ENCODE measurements around the gene STXBP1.
"Not testable (repeated sequence)": the region's sequence is repeated elsewhere in the genome, so short reads cannot be mapped to it uniquely, and the experiment has no call there.

Gene STXBP1

DNA sequence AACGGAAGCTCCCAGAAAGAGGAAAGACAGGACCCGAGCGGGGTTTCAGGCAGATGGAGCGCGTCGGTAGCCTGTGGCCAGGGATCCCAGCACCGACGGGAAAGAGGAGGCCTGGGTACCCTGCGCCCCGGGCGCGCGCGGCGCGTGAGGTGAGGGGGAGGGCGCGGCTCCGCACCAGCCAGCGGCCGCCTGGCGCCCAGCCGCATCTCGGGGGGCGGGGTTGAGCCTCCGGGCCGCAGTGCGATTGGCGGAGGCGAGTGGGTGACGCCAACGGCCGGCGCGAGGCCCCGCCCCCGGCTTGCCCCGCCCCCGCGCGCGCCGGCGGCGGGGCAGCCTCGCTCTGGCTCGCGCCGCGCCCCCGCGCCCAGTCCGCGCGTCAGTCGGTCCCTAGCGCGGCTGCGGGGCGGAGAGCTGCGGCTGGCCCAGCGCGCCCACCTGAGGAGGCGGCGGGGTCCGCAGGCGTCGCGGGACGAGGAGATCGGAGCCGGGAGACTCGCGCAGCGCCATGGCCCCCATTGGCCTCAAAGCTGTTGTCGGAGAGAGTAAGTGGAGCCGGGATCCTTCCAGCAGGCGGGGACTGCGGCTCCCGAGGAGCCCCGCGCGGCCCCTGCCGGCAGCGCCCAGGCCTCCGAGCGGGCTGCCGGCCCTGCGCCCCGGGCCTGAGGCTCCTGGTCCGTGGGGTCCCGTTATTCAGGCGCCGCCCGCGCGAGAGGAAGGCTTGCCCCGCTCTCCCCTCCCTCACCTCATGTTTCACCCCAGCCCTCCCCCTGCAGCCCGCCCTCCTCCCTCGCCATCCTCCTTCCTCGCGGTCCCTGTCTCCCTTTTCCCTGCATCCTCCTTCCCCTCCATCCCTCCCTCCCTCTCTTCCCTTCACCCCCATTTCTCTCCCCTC is at the start of gene STXBP1:
STXBP1 (plus strand) TSS at position 379 of the 892 bp plus-strand sequence; CDS start at position 506, 127 bp downstream.
- peak; percentile 80 for DNase-seq

DNA sequence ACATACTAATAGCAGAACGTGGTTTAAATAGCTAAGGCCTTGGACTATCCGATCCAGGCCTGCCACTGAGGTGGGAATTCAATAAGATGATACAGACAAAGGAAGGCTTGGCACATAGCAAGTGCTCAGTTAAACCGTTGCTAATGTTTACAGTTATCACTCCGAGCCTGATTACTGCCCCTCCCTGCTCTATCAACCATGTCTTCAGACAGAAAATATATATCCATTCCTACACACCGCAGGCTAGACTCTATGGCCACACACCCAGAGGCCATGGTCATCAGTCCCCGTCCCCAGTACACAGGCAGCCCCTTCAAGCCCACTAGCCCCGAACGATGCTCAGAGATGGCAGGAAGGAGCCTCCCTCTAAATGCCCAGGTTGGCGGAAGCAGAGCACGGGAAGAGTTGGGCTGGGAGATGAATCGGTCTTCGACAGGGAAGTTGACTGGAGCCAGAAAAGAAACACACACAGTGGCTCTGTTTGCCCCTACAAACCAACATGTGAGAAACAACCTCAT is 49.7 kb upstream of the STXBP1 start:
- DNase-seq: no peak

DNA sequence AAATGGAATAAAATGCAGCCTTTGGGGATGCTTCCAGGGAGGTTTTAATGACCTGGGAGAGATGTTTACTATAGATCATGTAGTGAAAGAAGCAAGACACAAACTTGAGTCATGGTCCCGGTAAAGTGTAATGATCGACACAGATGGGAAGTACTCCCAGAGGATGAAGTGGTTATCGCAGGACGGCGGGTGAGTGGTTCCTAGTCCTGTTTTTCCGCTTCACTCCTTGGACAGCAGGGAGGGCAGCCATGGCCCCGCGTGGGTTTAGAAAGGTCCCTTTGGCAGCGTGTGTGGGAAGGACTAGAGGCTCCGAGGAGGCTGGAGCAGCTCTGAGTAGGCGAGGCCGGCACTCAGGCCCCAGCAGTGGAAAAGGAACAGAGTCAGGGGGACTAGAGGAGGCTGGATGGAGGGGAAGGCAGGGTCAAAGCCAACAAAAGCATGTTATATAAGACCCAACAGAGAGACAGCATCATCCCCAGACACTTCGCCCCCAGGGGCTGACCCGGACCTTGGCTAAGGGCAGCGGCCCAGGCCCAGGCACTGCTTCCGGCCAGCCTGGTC is 49.2 kb upstream of the STXBP1 start:
- peak; percentile 69 for DNase-seq

DNA sequence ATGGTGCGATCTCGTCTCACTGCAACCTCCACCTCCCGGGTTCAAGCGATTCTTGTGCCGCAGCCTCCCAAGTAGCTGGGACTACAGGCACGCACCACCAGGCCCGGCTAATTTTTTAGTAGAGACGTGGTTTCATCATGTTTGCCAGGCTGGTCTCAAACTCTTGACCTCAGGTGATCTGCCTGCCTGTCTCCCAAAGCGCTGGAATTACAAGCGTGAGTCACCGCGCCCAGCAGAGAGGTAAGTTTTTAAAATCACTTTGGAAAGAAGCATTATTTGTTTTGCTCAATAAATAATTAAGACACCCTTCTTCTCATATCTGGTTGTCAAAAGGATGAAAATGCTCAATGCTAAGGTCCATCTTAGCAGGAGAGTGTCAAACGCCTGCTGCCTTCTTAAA is 48.5 kb upstream of the STXBP1 start:
- DNase-seq: no peak

DNA sequence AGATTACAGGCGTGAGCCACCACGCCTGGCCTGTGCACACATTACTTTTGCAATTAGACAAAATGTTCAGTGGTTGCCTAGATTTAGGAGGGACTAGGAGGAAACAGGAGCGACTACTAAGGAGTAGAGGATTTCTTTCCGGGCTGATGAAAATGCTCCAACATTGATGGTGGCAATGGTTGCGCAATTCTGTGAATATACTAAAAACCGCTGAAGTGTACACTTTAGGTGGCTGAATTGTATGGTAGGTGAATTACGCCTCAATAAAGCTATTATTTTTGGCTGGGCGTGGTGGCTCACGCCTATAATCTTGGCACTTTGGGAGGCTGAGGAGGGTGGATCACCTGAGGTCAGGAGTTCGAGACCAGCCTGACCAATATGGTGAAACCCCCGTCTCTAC is 46.8 kb upstream of the STXBP1 start:
- DNase-seq: no peak

DNA sequence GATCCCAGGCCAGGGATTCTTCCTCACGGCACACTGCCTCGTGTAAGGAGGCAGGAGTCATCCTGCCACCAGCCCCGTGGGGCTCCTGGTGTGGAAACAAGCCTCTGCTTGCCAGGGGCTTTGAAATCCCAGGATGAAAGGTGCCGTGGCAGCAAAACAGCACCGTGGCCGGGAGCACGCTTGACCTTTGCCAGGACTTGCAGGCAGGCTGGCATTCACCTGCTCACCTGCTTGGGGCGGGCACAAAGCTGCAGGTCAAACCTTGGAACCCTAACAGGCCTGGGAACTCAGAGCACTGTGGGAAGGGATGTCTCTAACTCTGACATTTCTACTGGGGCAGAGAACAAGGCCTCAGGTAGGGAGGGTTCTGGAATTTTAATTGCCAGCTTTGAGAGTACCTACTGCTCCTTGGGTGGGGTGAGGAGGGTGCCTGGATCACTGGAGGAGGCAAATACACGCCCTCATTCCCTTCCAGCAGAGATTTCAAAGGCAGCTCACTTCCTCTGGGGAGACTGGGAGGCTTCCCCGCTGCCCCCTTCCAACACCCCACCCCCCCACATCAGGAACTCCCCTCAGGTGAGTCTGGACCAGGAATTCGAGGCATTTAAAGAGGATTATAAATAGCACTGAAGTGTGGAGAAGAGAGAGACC is 45.6 kb upstream of the STXBP1 start:
- no peak for DNase-seq

DNA sequence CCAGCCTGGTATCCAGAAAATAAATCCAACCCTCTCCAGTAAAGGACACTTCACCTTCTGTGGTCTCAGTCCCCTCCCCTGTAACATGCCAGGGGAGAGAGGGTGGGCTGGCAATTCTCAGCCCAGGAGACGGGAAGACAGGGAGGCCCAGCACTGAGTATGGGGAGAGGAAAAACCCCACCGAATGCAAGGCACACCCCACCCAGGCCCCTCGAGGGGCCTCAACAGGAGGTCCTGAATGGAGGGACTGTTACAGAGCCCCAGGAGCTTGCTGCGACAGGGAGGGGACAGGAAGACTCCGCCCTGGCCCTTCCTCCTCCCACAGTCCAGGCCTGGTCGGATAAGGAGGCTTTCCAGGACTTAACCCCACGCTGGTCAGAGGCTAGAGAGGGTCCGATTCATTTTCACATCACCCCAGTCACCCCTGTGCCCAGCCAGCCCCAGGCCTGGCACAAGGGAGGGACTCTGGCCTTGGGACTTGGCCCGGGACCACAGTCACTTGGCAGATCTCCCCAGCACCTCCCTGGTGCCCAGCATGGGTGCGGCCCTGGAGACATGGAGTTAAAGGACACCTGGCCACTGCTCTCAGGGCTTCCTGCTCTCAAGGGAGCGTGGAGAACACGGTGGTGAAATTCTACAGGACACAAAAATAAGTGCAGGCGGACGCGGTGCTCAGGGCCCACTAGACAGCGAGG is 44.9 kb upstream of the STXBP1 start:
- DNase-seq: no peak

DNA sequence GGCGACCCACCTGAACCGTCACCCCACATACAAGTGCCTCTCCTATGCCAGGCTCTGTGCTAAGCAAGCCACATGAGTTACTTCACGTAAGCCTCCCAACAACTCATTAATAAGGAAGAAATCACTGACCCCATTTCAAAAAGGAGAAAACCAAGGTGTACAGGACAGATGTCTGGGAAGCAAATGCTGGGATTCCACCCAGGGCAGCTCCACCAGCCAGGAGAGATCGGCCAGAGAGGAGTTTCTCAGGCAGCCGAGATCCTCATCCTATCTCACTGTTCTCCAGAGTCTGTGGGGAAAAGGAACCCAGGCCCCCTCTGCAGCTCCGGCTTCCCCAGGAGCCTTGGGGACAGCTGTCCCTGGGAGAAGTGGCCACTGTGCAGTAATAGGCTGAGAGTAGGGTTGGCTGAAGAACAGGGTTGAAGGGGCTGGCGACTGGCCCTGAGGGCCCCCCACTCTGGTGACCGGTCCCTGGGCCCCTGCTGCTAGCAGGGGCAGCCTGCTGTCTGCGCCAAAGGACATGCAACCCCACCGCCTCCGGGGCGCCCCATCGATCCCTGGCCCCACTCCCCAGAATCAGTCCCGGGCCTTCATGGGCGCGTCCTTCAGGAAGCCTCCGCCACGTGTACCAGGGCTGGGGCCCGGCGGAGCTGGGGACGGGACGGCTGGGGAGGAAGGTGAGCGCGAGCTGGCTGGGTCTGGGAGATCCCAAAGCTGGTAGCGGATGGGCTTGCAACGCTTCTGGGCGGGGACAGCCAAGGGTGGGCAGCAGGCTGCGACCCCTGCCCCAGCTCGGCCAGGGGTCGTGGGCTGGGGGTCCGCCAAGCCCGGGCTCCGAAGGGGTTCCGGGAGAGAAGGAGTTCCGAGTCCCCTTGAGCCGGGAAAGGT is 44.1 kb upstream of the STXBP1 start:
- DNase-seq: no peak

DNA sequence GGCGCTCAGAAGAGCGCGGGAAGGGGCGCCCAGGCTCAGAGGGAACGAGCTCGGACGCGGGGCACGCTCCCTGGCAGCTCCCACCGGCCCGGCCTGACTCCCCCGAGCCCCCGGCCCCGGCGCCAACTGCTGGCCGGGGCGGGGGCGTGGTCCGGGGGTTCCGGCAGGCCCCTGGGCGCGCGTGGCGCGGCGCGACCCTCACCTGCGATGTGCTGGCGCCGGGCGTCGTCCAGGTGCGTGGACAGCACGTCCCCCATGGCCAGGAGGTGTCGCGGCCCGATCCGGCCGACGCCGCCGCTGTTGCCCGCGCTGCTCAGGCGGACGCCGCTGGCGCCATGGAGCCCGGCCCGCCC is 43.5 kb upstream of the STXBP1 start:
- DNase-seq: no peak

DNA sequence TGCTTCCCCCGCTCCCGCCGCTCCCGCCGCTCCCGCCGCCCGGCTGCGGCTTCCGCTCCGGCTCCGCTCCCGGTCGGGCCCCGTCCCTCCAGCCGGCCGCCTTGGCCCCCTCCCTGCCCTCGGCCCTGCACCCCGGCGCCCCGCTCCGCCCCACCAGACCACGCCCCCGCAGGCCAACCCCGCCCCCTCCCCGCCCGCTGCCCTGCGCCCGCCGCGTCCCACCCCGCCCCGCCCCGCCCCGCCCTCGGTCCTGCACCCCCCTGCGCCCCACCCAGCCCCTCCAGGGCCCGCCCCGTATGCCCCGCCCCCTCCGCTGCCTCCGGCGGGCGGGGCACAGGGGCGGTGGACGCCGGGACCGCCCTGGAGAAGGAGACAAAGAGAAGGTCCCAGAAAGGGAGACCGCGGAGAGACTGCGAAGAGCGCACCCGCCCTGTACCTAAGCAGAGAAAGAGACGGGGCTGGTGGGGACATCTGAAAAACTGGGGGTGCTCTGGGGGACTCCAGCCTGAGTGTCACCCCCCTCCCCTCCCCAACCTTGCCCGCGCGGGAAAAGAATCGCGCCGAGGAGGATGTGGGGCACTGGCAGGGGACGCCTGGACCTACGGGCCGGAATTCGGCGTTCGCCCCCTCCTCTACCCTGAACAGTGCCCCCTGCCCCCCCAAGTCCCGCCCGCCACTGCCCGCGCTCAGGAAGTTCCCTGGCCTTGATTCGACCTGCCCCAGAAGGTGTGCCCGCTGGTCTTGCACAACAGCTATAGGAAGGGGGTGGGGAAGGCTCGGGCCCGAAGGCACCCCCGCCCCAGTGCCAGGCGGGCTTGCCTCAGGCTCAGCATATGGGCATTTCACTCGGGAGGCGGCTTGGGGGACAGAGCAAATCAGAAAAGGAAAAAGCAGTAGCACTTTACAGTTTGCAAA is 42.8 kb upstream of the STXBP1 start:
- DNase-seq: peak; percentile 92

DNA sequence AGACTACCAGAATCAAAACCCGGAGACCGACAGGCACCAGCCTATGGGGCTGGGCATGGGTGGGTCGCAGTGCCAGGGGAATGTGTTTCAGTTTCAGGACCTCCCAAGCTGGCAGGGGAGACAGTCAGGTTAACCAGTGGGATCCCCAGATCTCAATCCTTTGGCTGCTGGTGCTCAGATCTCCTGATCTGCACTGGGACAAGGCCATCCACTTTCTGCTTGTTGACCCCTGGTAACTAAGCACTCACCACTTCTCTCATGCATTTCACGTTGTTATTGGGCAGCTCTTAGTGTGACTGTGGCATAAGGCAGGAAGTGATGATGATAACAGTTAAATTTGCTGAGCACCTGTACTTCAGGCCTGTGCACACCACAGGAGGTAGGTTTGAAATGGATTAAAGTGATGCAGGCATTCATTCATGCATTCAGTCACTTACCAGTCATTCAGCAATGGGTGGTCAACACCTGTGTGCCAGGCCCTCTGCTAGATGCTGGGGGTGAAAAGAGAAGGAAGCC is 42.1 kb upstream of the STXBP1 start:
- DNase-seq: no peak

DNA sequence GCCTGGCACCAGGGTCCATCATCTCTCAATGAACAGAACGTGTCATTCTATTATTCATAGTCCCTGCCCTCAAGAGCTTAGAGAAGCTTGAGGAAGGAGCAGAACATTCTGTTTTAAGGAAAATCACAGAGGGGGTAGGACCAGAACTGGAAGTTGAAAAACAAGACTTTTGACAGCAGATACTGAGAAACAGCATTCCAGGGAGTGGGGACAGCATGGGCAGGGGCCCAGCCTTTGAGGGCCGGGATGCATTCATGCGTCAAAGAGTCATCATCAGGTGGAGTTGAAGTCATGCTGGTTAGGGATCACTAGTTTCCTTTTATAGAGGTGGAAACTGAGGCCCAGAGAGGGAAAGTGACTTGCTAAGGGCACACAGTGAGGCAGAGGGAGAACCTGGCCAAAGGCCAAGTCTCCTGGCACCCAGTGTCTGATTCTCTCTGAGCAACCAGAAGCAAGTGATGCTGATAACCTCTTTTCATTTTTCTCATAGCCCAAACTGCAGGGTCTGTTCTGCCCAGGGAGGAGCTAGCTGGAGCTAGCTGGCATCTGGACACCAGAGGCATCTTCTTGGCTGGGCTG is 41.5 kb upstream of the STXBP1 start:
- no peak for DNase-seq

DNA sequence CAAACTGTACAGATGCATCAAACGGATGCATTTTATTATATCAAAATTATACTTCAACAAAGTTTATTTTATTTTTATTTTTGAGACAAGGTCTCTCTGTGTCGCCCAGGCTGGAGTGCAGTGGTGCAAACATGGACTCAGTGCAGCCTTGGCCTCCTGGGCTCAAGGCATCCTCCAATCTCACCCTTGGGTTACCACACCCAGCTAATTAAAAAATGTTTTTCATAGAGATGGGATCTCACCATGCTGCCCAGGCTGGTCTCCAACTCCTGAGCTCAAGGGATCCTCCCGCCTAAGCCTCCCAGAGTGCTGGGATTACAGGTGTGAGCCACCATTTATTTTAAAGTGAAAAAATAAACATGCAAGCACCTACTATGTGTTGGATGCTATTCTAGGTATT is 40.1 kb upstream of the STXBP1 start:
- DNase-seq: no peak

DNA sequence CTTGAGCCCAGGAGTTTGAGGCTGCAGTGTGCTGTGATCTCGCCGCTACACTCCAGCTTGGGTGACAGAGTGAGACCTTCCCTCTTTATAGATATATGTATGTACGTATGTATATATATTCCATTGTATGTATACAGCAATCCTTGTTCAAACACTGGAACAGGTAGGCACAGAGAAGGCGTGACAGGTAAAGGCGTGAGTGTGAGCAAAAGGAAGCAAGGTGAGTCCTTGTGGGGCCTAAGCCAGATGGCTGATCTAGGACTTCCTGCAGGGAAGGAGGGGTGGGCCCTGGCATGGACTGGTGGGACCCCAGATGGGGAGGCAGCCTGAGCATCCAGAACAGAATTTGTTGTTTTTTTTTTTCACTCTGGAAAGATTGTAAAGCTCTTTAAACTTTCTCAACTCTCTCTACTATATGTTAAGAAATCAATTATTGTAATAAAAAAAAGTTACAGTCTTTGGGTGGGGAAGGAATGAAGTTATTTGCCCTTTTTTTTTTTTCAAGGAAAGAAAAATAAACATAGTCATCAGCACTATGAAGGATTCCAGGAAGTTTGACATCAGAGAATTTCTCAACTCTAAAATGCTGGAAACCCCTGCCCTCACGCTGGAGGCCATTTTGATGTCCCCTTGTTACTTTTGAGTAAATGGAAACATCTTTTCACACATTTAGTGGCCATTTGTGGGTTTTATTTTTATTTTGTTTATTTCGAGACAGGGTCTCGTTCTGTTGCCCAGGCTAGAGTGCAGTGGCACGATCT is 38.9 kb upstream of the STXBP1 start:
- peak; percentile 87 for DNase-seq

DNA sequence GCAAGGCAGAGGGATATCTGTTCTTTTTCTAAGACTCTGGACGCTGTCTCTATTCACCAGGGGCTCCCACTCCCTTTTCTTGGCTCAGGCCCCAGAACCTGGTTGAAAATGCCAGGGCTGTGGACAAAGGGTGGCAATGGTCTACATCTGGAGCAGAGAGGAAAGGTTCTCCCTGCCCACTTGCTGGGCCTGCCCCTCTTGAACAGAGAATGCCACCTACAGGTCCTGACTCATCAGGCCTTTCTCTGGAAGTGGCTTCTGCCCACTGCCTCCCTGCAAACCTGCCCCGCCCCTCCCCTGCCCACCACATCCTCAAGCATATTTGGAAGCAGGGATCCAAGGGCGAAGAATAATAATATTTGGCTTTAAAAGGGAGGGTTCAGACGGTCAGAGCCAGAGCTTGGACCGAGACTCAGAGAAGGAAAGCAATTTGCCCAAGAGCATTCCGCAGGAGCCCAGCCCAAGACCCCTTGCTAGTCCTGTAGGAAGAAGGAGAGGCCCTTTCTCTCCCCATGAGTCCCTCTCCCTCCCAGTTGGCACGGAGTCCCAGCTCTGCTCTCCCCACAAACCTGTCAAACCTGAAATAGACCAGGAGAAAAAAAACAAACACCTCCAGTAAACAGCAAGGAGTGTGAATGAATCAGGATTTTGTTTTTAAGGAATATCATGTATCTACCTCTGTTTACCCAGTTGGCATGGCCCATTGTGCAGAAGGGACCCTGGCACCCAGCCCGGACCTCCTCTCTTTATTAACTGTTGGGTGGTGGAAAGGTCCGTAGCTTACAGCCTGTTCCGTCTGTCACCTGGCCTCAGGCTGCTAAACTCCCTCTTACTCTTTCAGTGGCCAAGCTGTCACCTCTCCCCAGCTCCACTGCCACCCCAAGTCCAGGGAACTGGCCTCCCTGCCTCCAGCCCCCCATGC is 37.7 kb upstream of the STXBP1 start:
- DNase-seq: no peak

DNA sequence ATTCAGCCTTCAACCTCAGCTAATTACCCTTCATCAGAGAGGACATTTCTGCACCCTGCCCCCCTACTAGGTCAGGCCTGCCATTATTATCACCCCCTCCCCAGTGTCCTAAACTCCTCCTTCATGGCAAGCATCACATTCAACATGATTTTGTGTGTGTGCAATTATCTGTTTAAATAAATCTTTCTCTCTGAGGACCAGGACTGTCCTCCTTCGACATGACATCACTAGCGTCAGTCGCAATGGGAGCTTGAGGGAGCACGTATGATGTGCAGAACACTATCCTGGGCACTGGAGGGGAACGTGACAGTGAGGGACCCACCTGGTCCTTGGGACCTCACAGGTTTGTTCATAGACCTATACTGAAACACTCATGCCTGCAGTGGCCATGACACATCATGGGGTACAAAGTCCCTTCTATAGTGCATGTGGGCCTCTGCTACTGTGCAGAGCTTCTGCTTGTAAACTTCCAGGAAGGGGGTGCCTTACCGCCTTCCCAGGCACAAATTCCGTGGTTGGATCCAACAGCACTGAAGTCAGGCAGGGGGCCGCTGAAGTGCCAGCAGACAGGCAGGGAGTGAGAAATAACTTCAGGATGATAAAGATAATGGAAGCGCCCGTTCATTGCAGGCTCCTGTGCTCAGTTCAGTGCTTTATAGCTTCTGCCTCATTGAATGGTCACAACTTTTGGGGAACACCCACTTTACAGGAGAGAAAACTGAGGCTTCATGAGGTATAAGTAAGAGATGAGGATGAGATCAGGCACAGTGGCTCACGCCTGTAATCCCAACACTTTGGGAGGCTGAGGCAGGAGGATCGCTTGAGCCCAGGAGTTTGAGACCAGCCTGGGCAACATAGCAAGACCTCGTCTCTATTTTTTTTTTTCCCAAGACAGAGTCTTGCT is 36.0 kb upstream of the STXBP1 start:
- peak; percentile 41 for DNase-seq

DNA sequence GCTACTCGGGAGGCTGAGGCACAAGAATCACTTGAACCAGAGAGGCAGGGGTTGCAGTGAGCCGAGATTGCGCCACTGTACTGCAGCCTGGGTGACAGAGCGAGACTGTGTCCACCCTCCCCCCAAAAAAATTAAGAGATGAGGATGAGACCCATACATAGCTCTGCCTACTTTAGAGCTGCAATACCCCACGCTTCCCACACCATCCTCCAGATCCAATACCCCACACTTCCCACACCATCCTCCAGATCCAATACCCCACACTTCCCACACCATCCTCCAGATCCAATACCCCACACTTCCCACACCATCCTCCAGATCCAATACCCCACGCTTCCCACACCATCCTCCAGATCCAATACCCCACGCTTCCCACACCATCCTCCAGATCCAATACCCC is 34.9 kb upstream of the STXBP1 start:
- not testable (repeated sequence) for DNase-seq

DNA sequence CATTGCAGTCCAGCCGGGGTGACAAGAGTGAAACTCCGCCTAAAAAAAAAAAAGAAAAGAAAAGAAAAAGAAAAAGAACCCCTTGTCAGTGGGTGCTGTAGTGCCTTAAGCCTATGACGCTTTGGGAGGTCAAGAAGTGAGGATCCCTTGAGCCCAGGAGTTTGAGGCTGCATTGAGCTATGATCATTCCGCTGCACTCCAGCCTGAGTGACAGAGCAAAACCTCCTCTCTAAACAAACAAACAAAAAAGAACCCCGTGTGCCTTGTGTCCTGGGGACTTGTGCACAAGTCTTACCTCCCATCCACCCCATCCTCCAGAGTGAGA is 33.5 kb upstream of the STXBP1 start:
- DNase-seq: no peak
